Stimulated activated CD8-positive, alpha-beta memory T cell treated with anti-CD3 and anti-CD28 coated beads, Interleukin-4, amount 100 ng/mL, for 4 hours (primary cell): Measurements from ENCODE around the gene BCAS4.

Experiments used
- DNase-seq, 2 donors: peaks; one replicate each; pipeline ENCODE4 v3.0.0-alpha.2; 2020; ENCODE audit warnings: low read depth in 2 of 2, low spot score in 1 of 2

The BCAS4 gene

GRCh38 chr20:50852085-50852484 lies 57.2 kb downstream of the BCAS4 start:
- no peak for DNase-seq

- DNase-seq, result no peak
These were observed 59.8 kb downstream of the BCAS4 start for GRCh38 chr20:50854506-50855249.

GRCh38 chr20:50855498-50856474 lies 60.9 kb downstream of the BCAS4 start:
- no peak for DNase-seq

DNA sequence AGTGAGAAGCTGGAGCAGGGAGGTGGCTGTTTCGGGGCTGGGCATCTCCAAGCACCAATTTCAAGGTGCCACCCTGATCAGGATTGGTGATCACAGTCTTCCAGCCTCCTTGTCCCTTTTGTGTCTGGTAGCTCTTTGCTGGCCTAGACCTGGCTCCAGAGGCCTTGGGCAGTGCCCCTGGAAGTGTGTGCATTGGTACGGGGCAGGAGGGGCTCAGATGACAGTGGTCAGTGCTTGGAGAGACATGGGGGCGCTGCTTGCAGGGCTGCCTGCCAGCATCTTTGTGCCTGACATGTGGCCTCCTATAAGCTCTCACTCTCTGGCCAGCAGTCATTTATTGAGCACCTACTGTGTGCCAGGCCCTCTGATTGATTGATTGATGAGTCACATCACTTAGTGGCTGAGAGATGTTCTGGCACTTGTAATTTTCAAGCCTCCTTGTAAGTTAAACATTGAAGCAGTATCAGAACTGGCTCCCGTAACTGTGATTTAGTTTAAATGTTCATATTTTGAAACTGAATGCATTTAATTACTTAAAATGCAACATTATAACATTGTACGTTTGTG lies 61.7 kb downstream of the BCAS4 start:
- DNase-seq, result no peak

GRCh38 chr20:50857348-50857747 lies 62.5 kb downstream of the BCAS4 start:
- no peak for DNase-seq

GRCh38 chr20:50858525-50858924 lies 63.7 kb downstream of the BCAS4 start:
- no peak for DNase-seq

DNA sequence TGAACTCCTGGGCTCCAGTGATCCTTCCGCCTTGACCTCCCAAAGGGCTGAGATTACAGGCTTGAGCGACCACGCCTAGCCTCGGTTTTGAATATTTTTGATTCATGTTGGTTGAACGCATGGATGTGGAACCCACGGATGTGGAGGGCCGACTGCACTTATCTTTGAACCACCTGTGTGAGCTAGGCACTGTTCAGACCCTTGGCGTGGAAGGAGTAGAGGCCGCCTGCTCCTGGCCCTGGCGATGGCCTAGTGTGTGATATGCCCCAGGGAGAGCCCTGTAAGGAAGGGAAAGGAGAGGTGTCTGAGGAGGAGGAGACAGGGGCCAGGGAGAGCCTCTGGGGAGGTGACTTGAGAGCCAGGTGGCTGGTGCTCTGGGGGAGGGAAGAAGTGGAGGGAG lies 64.3 kb downstream of the BCAS4 start:
- DNase-seq, result no peak

- no peak for DNase-seq
These were observed 66.2 kb downstream of the BCAS4 start for GRCh38 chr20:50861012-50861411.

DNA sequence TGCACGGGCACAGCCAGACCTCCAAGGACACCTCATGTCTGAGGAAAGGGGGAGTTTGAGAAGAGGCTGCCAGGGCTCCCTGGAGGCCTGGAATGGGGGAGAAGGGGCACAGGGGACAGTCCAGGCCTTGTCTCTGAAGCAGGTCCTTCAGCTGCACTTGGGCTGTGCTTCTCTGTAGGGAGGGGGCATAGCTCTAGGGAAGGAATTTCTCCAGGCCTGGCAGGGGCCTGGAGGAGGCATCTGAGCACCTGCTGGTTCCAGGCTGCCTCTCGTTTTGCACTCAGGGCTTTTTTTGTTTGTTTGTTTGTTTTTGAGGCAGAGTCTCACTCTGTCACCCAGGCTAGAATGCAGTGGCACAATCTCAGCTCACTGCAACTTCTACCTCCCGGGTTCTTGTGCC lies 67.7 kb downstream of the BCAS4 start:
- no peak for DNase-seq

DNA sequence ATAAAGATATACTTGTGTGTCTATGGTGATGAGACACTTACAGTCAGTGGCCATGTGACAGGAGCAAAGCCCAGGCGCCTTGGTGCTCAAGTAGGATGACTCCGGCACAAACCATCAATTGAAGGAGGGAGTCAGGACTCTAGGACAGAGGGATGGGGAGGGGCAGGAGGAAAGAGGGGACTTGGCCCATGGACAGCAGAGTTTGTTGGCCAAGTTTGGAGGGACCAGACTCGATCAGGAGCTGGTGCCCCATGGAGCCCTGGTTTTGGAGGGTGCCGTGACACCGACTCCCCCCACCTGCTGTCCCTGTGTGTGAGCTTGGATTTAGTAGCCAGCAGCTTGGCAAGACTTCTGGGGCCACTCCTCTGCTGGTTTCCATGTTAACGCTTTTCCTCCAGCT lies 70.3 kb downstream of the BCAS4 start:
- DNase-seq, result no peak

- DNase-seq, result no peak
These were observed 70.7 kb downstream of the BCAS4 start for GRCh38 chr20:50865591-50865990.

DNA sequence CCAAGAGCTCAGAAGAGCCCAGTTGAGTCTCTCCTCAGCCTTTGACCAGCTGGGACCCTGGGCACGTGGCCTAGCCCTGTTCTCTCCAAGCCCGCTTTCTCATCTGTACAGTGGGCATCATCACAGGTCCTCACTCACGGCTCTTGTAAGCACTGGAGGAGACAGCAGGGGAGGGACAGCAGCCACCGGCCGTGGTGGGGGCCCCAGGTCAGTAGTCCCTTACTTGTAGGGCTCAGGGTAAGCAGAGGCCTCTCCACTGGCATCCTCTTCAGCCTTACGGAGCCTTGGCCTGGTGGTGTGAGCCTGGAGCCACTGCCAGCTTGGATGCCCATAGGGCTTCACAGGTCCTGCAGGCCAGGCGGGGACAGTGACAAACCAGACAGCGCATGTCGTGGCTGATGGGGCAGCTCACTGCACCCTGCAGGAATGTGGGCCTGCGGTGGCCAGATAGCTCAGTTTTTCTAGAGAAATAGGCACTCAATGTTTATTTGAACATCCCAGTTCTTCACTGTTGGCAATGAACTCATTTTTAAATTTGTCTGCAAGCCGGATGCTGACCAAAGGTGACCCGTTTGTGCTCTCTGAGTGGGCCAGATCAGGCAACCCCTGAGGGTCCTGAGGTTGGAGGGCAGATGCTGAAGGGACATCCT lies 71.3 kb downstream of the BCAS4 start:
- DNase-seq, result no peak

DNA sequence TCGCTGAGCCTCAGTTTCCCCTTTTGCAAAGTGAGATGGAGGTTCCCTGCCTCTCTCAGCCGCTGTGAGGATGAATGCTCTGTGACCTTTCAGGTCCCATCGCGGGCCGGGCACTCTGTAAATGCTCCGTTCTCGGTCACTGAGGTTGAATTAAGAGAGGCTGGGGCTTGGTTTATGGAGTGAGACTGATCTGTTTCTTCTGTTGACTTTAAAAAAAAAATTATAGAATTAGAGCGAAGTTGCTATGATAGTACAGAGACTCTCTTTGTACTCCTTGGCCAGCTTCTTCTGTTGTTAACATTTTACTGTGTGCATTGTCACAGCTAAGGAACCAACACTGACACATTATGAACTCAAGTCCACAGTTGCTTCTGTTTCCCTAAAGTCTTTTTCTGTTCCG lies 72.0 kb downstream of the BCAS4 start:
- no peak for DNase-seq

DNA sequence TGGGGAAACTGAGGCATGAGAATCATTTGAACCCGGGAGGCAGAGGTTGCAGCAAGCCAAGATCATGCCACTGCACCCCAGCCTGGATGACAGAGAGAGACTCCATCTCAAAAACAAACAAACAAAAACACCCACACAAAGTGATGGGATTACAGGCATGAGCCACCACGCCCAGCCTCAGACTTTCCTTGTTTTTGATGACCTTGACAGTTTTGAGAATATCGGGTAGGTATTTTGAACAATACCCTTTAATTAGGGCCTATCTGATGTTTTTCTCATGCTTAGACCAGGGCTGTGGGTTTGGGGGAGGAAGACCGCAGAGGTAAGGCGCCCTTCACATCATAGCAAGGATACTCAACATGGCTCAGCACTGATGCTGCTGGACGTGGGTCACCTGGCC lies 72.9 kb downstream of the BCAS4 start:
- DNase-seq, result no peak

- no peak for DNase-seq
These were observed 73.9 kb downstream of the BCAS4 start for GRCh38 chr20:50868509-50869495.

- DNase-seq, result no peak
These were observed 75.8 kb downstream of the BCAS4 start for GRCh38 chr20:50870561-50871161.

DNA sequence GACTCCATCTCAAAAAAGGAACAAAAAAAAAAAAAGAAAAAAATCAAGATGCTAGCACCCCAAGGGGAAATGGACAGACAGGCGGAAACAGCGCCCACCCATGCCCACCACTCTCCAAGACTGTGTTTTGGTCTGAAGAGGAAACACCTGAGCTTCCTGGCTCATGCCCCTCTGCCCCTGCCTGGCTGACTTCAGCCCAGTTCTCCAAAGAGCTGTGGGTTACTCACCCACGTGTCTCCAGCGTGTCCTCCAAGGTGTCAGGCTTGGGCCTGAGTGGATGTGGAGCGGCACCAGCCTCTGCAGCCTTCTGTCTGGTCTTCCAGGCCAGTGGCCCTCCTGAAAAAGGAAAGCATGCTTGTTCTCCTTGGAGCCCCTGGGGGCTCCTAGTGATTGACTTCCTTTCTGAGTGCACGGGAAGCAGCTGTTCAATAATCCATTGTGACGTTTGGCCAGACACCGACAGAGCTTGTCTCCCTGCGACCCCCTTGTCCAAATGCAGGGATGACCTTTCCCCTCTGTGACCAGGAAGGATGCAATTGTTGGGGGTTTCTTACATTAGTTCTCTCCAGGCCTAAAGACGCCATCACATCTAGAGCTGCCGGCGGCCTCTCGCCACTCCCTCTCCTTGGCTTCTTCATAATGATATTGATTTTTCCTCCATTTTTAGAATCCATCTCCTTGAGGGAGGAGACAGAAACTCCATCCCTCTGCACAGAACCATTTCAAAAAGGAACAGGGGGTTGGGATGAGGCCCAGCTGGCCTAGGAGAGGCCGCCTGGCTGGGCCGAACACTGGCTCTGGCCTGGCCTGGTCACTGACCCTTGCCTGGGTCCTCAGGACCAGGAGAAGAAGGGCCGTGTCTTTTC lies 77.9 kb downstream of the BCAS4 start:
- no peak for DNase-seq

GRCh38 chr20:50873585-50873984 lies 78.7 kb downstream of the BCAS4 start:
- no peak for DNase-seq
